ENCODE data around the gene LYSET. TPM values are rescaled to one million over a fixed set of nuclear protein-coding genes. Genes with fewer than 3 reads are reported as not detected.

The LYSET gene
- total and polyA plus RNA-seq, 10 of the 15 experiments (the other 5 are each of a cell fraction or from before 2014, with no cell fraction given) = 11.9 to 34.5 (median 21.2) TPM

DNA sequence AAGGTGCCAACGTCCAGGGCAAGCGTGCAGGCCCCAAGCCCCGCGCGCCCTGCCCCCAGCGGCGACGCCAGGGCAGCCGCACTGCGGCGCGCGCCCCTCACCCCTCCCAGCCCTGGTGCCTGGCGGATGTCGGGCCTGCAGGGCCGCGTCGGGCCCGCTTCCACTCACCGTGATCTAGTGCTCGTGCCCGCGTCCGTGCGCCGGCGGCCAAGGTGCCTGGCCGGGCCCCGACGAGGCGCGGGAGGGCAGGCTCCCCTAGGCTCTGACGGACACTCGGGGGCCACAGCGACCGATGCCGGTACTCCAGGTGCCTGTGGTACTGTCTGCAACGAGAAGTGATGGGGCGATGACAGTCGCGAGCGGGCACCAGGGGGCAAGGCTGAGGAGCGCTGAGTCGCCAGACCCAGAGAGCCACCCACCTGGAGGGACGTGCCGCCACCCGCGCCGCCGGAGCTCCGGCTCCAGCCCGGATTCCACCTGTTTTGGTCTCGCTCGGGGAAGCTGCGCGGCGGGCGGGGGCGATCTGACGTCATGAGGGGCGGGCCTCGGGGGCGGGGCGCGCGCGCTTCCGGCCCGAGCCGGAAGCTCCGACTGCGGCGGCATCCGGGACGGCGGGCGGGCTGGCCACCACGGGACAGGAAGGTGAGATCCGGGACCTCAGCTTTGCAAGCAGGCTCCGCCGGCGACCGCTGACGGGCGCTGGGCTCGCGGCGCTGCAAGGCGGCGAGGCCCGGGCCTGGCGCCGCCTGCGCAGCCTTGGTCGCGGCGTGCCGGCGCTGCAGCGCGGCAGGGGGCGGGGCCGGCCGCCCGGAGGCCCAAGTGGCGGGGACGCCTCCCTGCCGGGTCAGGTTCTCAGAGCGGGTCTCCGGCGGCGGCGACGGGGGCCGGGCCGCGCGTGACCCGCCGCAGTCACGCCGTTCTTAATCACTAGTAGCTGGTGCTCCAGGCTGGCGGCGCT lies at the start of gene LYSET, which contains the start of gene MOAP1 (continued):
- no peak for TF ChIP-seq ZBTB11 (CRISPR knock-in tag; IDR thresholded peaks at IDR 0.05)
- no peak for TF ChIP-seq SP1 (IDR thresholded peaks at IDR 0.05; ENCODE audit: low read depth, low read length)
- TF ChIP-seq, protein P1, sequence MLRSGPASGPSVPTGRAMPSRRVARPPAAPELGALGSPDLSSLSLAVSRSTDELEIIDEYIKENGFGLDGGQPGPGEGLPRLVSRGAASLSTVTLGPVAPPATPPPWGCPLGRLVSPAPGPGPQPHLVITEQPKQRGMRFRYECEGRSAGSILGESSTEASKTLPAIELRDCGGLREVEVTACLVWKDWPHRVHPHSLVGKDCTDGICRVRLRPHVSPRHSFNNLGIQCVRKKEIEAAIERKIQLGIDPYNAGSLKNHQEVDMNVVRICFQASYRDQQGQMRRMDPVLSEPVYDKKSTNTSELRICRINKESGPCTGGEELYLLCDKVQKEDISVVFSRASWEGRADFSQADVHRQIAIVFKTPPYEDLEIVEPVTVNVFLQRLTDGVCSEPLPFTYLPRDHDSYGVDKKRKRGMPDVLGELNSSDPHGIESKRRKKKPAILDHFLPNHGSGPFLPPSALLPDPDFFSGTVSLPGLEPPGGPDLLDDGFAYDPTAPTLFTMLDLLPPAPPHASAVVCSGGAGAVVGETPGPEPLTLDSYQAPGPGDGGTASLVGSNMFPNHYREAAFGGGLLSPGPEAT (IDR thresholded peaks at IDR 0.05; ENCODE audit: low read depth) = peak; percentile 32; the same call in 1 of the 2 replicates
- TF ChIP-seq ZBED1 (IDR thresholded peaks at IDR 0.05; ENCODE audit: borderline replicate concordance) = no peak
- peak; percentile 45; the same call in 1 of the 2 replicates for TF ChIP-seq SMARCA5 (IDR thresholded peaks at IDR 0.05)
- no peak for TF ChIP-seq PRDM15 (CRISPR knock-in tag; IDR thresholded peaks at IDR 0.05)
- peak; percentile 82; the same call in 1 of the 2 replicates for TF ChIP-seq POLR2AphosphoS5 (IDR thresholded peaks at IDR 0.05; ENCODE audit: low read length)
- 0 out of 2 replicates have a peak, but pooled peaks have one; percentile 11 for TF ChIP-seq MEF2A (IDR thresholded peaks at IDR 0.05; ENCODE audit: insufficient read depth, low read depth, low read length)
- TF ChIP-seq FOS (IDR thresholded peaks at IDR 0.05; ENCODE audit: borderline replicate concordance, extremely low read depth, insufficient read length) = no peak
- TF ChIP-seq PAX8 (IDR thresholded peaks at IDR 0.05) = no peak
- TF ChIP-seq, protein P2, sequence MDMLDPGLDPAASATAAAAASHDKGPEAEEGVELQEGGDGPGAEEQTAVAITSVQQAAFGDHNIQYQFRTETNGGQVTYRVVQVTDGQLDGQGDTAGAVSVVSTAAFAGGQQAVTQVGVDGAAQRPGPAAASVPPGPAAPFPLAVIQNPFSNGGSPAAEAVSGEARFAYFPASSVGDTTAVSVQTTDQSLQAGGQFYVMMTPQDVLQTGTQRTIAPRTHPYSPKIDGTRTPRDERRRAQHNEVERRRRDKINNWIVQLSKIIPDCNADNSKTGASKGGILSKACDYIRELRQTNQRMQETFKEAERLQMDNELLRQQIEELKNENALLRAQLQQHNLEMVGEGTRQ (IDR thresholded peaks at IDR 0.05; ENCODE audit: borderline replicate concordance, low read depth, low read length) = no peak
- no peak for TF ChIP-seq HDAC6 (IDR thresholded peaks at IDR 0.05; ENCODE audit: unreplicated experiment)
- TF ChIP-seq RAD51 (IDR thresholded peaks at IDR 0.05) = no peak
- TF ChIP-seq MYC (IDR thresholded peaks at IDR 0.05; ENCODE audit: insufficient read depth, insufficient read length, insufficient replicate concordance, low read length, severe bottlenecking) = peak; percentile 15
- TF ChIP-seq RUNX3 (IDR thresholded peaks at IDR 0.05; ENCODE audit: low read length) = 0 out of 2 replicates have a peak, but pooled peaks have one; percentile 6
- TF ChIP-seq ESRRA (IDR thresholded peaks at IDR 0.05; ENCODE audit: low read length) = no peak
- TF ChIP-seq JUND (IDR thresholded peaks at IDR 0.05; ENCODE audit: low read depth, low read length) = no peak
- no peak for TF ChIP-seq SPI1 (IDR thresholded peaks at IDR 0.05; ENCODE audit: borderline replicate concordance, insufficient read depth, low read depth, low read length)
- no peak for TF ChIP-seq KDM1A (IDR thresholded peaks at IDR 0.05; ENCODE audit: borderline replicate concordance)
